Measurements from ENCODE around the gene FHIT. TPM values are rescaled to one million over a fixed set of nuclear protein-coding genes. Genes with fewer than 3 reads are reported as not detected.
A peak's percentile ranks its signal among the peaks of the same experiment; 100 is the strongest.

The FHIT gene
- total and polyA plus RNA-seq, 2 experiments from 2014 or later: 9.7 to 16.2 TPM

DNA sequence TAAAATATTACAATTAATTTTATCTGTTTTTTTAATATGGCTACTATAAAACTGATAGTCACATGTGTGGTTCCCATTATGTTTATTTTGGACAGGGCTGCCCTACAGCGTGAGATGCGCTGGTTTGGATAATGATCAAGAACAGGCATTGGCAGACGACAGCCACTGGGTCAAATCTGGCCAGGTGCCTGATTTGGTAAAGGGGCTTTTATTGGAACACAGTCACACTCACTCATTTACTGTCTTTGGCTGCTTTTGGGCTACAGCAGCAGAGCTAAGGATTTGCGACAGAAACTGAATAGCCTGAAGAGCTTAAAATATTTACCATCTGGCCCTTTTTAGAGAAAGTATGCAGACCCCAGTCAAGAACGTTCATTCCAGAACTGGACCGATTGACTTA, 1477.3 kb downstream of the FHIT start:
- Histone ChIP-seq H3K4me3 (no peak overlapping the region), H4K20me1 (ENCODE audit: insufficient read depth, poor library complexity, severe bottlenecking) (no peaks in the 10 kb centered on the region), H3K27me3 (no peaks in the 10 kb centered on the region), H3K9me2 (replicated peaks; ENCODE audit: insufficient read depth) (no peaks in the 10 kb centered on the region), H3K79me2 (no peaks in the 10 kb centered on the region), H3K4me1 (ENCODE audit: insufficient read depth) (peaks cover 11% of the 10 kb centered on the region), H3K27ac (no peak overlapping the region), H2AFZ (no peak overlapping the region), H3K4me2 (no peak overlapping the region), H3K9me3 (ENCODE audit: low read depth) (no peaks in the 10 kb centered on the region), H3K36me3 (replicated peaks; ENCODE audit: insufficient read depth, low read depth) (no peaks in the 10 kb centered on the region)
- TF ChIP-seq, protein P1, sequence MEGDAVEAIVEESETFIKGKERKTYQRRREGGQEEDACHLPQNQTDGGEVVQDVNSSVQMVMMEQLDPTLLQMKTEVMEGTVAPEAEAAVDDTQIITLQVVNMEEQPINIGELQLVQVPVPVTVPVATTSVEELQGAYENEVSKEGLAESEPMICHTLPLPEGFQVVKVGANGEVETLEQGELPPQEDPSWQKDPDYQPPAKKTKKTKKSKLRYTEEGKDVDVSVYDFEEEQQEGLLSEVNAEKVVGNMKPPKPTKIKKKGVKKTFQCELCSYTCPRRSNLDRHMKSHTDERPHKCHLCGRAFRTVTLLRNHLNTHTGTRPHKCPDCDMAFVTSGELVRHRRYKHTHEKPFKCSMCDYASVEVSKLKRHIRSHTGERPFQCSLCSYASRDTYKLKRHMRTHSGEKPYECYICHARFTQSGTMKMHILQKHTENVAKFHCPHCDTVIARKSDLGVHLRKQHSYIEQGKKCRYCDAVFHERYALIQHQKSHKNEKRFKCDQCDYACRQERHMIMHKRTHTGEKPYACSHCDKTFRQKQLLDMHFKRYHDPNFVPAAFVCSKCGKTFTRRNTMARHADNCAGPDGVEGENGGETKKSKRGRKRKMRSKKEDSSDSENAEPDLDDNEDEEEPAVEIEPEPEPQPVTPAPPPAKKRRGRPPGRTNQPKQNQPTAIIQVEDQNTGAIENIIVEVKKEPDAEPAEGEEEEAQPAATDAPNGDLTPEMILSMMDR (IDR thresholded peaks at IDR 0.05; ENCODE audit: poor library complexity): no peak
- TF ChIP-seq EZH2phosphoT487 (IDR thresholded peaks at IDR 0.05; ENCODE audit: low read depth, severe bottlenecking, unreplicated experiment) (no peak), EZH2 (IDR thresholded peaks at IDR 0.05; ENCODE audit: borderline replicate concordance) (no peak)
- no peak for DNase-seq (ENCODE audit: low spot score)
- WGBS (ENCODE audit: low lambda C conversion rate, missing lambda C conversion rate): 69% methylated on average over 6 of the region's 6 CpGs

- TF ChIP-seq, protein P1 (IDR thresholded peaks at IDR 0.05; ENCODE audit: poor library complexity): no peak
- TF ChIP-seq EZH2 (IDR thresholded peaks at IDR 0.05; ENCODE audit: borderline replicate concordance): no peak
- no peak for TF ChIP-seq EZH2phosphoT487 (IDR thresholded peaks at IDR 0.05; ENCODE audit: low read depth, severe bottlenecking, unreplicated experiment)
- H3K79me2 ChIP-seq: no peaks in the 10 kb centered on the region
- H3K4me3 ChIP-seq: no peak overlapping the region
- H3K9me3 ChIP-seq (ENCODE audit: low read depth): no peaks in the 10 kb centered on the region
- WGBS (ENCODE audit: low lambda C conversion rate, missing lambda C conversion rate): 80% methylated on average over 12 of the region's 12 CpGs
- H3K27me3 ChIP-seq: no peaks in the 10 kb centered on the region
- no peaks in the 10 kb centered on the region for H3K36me3 ChIP-seq (replicated peaks; ENCODE audit: insufficient read depth, low read depth)
- peak overlapping the region; percentile 72 for H3K27ac ChIP-seq
- no peak overlapping the region for H3K4me2 ChIP-seq
- no peak for DNase-seq (ENCODE audit: low spot score)
- peaks cover 11% of the 10 kb centered on the region for H3K4me1 ChIP-seq (ENCODE audit: insufficient read depth)
- no peak overlapping the region for H2AFZ ChIP-seq
- no peaks in the 10 kb centered on the region for H3K9me2 ChIP-seq (replicated peaks; ENCODE audit: insufficient read depth)
- H4K20me1 ChIP-seq (ENCODE audit: insufficient read depth, poor library complexity, severe bottlenecking): no peaks in the 10 kb centered on the region
These were observed 1478.5 kb downstream of the FHIT start for GRCh38 chr3:59772416-59773408.

DNA sequence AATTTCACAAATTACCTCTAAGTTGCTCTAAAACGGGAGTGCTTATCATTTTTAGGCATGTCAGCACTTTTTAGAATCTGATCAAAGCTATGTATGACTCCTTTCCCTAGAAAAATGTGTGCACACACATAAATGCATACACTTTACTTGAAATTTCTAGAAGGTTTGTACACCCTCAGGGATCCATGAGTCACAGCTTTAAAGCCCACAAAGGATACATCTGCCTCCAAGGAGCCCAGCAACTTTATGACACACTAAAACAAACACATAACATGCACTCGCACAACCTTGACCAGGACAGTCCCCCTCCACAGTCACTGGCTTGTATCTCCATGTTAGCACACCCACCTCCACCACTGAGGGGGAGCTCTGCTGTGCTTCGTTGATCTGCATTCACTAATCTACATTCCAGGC, 1479.5 kb downstream of the FHIT start:
- Histone ChIP-seq H3K27me3 (no peaks in the 10 kb centered on the region), H3K27ac (peak overlapping the region; percentile 72), H3K9me2 (replicated peaks; ENCODE audit: insufficient read depth) (no peaks in the 10 kb centered on the region), H3K4me2 (no peak overlapping the region), H4K20me1 (ENCODE audit: insufficient read depth, poor library complexity, severe bottlenecking) (no peaks in the 10 kb centered on the region), H3K79me2 (no peaks in the 10 kb centered on the region), H3K4me3 (no peak overlapping the region), H3K36me3 (replicated peaks; ENCODE audit: insufficient read depth, low read depth) (no peaks in the 10 kb centered on the region), H2AFZ (no peak overlapping the region), H3K9me3 (ENCODE audit: low read depth) (no peaks in the 10 kb centered on the region), H3K4me1 (ENCODE audit: insufficient read depth) (peaks cover 11% of the 10 kb centered on the region)
- WGBS (ENCODE audit: low lambda C conversion rate, missing lambda C conversion rate): 24% methylated on average over 3 of the region's 3 CpGs
- DNase-seq (ENCODE audit: low spot score): peak; percentile 67
- TF ChIP-seq EZH2 (IDR thresholded peaks at IDR 0.05; ENCODE audit: borderline replicate concordance): no peak
- TF ChIP-seq, protein P1 (IDR thresholded peaks at IDR 0.05; ENCODE audit: poor library complexity): no peak
- no peak for TF ChIP-seq EZH2phosphoT487 (IDR thresholded peaks at IDR 0.05; ENCODE audit: low read depth, severe bottlenecking, unreplicated experiment)

Data from hepatocyte (in vitro differentiated cells).